Lower leg skin (tissue), 4 donors: Measurements from ENCODE around the gene PEAK1. TPM values are rescaled to one million over a fixed set of nuclear protein-coding genes. Genes with fewer than 3 reads are reported as not detected.

ENCODE experiments used
- DNase-seq, 2 donors: peaks; one replicate each; pipeline ENCODE4 v3.0.0-alpha.2; 2019; ENCODE audit warnings: low spot score in 2 of 2
- H3K4me3 ChIP-seq: fragments of 200-600 bp; sonication (generic); 2 replicates; pipeline ENCODE4 v1.5.1; 2017; ENCODE audit warnings: mild to moderate bottlenecking, low read depth; ENCODE audit not compliant: poor library complexity, severe bottlenecking
- POLR2A ChIP-seq, 2 donors: fragments of 450-650 bp; IDR thresholded peaks; one replicate each; pipeline ENCODE4 v1.6.1; 2016 to 2017; ENCODE audit warnings: antibody characterized with exemption in 2 of 2, mild to moderate bottlenecking in 1 of 2, moderate library complexity in 1 of 2
- WGBS, 2 donors: methylation state at CpG; one replicate each; pipeline ENCODE4 v1.1.5; 2018; 5-methylcytosine and 5-hydroxymethylcytosine counted together
- intact Hi-C: fragments of 100-400 bp; cut with DNase I; formaldehyde crosslinking; loops from one replicate; pipeline ENCODE4 v1.15.0; 2023; ENCODE audit warnings: low total_unique reads
- total RNA-seq, 4 donors: library from RNA; depleted of rRNA; stranded (reverse); fragments of >200 nt; gene quantifications; one replicate each; pipeline ENCODE4 v1.1.0, GENCODE V29; 2016
- TF ChIP-seq, protein P1 (sequence below), 3 donors: fragments of 450-650 bp; IDR thresholded peaks; one replicate each; pipeline ENCODE4 v1.5.1; 2016; ENCODE audit warnings: antibody characterized with exemption in 3 of 3, mild to moderate bottlenecking in 3 of 3, moderate library complexity in 2 of 3

Gene PEAK1
- total RNA-seq, 4 donors from 2014 or later = 23.4 to 38.2 (median 31.0) TPM

DNA sequence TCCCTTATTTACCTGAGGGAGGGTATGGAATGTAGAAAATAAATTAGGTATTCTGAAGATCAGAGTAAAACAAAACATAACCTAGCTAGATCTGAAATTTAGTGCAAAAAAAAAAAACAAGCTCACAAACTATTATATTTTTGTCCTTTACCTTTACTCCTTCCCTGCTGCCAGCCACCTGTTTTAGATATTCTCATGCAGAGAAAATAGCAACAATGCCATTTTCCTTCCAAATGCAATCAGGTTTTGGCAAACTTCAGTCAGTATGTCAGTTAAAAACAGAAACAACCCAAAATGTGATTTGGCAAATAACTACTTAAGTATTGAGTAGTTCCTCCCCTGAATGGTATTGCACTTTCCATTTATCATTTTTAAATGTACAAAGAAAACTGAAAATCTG, 35.8 kb downstream of the PEAK1 start:
- TF ChIP-seq POLR2A (IDR thresholded peaks at IDR 0.05) = no peak
- TF ChIP-seq, protein P1, sequence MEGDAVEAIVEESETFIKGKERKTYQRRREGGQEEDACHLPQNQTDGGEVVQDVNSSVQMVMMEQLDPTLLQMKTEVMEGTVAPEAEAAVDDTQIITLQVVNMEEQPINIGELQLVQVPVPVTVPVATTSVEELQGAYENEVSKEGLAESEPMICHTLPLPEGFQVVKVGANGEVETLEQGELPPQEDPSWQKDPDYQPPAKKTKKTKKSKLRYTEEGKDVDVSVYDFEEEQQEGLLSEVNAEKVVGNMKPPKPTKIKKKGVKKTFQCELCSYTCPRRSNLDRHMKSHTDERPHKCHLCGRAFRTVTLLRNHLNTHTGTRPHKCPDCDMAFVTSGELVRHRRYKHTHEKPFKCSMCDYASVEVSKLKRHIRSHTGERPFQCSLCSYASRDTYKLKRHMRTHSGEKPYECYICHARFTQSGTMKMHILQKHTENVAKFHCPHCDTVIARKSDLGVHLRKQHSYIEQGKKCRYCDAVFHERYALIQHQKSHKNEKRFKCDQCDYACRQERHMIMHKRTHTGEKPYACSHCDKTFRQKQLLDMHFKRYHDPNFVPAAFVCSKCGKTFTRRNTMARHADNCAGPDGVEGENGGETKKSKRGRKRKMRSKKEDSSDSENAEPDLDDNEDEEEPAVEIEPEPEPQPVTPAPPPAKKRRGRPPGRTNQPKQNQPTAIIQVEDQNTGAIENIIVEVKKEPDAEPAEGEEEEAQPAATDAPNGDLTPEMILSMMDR (IDR thresholded peaks at IDR 0.05) = no peak
- intact Hi-C loops = no loop called here
- no peak for DNase-seq
- H3K4me3 ChIP-seq = no peak overlapping the region

DNA sequence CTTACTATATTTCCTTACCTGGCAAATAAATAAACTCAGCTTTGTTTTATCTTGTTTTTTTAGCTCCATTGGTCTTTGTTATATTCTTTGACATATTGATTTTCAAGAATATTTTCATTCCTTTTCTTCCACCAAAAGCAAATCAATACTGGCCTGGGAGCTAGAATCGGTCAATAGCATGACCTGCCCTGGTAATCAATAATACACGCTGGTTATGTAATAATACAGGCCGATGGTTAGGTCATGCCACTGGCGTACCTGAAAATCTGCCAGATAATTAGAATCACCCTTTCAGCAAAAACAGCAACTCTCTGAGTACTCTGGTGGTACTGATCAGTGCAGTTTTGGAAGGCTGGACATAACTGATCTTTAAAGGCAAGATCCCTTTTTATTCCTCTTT, 39.9 kb downstream of the PEAK1 start:
- WGBS, 2 donors = 90 to 93% methylated on average over 4 of the region's 4 CpGs
- no peak overlapping the region for H3K4me3 ChIP-seq
- intact Hi-C loops = no loop called here
- no peak for DNase-seq
- TF ChIP-seq POLR2A (IDR thresholded peaks at IDR 0.05) = no peak
- TF ChIP-seq, protein P1 (IDR thresholded peaks at IDR 0.05) = no peak

DNA sequence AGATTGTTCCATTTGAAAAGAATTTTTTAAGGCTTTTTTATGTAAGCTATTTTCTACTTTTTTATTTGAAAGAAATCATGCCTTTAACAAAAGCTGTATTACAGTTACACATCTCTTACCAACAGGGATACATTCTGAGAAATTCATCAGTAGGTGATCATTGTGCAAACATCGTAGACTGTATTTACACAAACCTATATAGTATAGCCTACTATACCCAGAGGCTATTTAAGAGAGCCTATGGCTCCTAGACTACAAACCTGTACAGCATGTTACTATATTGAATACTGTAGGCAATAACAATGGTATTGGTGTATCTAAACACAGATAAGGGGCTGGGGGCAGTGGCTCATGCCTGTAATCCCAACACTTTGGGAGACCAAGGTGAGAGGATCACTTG, 43.1 kb downstream of the PEAK1 start:
- DNase-seq = no peak
- no peak overlapping the region for H3K4me3 ChIP-seq
- intact Hi-C loops = no loop called here
- TF ChIP-seq, protein P1 (IDR thresholded peaks at IDR 0.05) = no peak
- no peak for TF ChIP-seq POLR2A (IDR thresholded peaks at IDR 0.05)
- WGBS, 2 donors = 97 to 98% methylated on average over 1 of the region's 1 CpG

DNA sequence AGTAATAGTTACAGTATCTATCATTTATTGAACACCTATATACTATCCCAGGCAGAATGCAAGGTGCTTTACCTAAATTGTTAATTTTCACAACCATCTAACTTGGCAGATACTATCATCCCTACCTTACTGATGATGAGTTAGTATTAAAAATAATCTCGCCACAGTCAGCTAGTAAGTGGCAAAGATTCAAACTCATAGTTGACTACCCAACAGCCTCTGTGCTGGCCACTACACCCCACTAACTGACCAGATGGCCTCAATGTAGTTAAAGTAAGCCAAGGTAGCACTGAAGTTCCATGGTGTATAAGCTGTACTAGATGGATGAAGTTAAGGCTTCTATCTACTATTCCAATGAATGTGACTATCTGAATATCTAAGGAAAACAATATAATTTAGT, 44.8 kb downstream of the PEAK1 start:
- 86 to 93% methylated on average over 1 of the region's 1 CpG for WGBS, 2 donors
- intact Hi-C loops = no loop called here
- no peak for TF ChIP-seq POLR2A (IDR thresholded peaks at IDR 0.05)
- TF ChIP-seq, protein P1 (IDR thresholded peaks at IDR 0.05) = no peak
- H3K4me3 ChIP-seq = no peak overlapping the region
- DNase-seq = no peak

DNA sequence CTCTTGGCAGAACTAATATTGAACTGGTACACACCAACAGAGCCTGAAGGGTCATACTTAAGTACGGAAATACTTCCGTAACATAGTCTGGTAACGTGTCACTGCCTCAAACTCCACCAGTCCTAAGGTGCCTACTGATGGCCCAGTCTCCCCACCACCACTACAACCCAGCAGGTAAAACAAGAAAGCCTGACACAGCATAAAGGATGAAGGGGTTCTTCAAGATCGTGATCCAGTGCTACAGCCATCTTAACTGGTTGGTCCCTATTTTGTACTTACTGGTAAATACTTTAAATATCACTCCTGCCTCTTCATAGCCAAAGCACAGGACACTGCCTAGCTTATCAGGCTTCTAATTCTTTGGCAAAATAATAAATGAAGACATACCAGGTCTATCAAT, 46.5 kb downstream of the PEAK1 start:
- no peak for DNase-seq
- H3K4me3 ChIP-seq = no peak overlapping the region
- TF ChIP-seq POLR2A (IDR thresholded peaks at IDR 0.05) = no peak
- TF ChIP-seq, protein P1 (IDR thresholded peaks at IDR 0.05) = no peak
- 86 to 98% methylated on average over 4 of the region's 4 CpGs for WGBS, 2 donors
- intact Hi-C loops = no loop called here

DNA sequence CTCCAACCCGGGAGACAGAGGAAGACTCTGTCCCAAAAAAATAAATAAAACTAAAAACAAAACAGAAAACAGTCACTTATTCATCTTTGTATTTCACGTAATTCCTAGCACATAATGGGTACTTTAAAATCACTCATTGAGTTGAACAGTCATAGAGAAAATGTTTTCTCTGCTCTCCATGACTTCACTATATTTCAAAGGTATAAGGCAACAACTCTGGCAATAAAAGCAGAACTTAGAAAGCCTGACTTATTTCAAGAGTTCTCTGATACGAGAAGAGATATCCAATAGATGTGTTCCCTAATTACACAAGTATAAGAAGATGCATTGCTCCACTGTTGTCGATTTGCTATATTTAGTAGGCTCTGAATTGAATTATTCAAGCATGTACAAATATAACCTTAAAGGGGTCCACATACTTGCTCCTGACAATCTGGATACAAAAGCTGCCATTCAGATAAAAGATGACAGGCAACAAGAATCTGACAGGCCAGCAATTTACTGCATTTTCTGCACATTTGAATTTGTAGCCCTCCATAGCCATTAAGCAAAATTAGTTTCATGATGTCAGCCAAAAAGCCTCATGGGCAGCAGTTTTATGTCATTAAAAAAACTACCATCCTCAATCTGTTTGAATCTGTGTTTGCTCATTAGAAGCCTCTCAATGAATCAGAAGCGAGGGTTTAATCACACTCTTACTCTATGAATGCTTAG, 47.9 kb downstream of the PEAK1 start:
- DNase-seq = no peak
- TF ChIP-seq, protein P1 (IDR thresholded peaks at IDR 0.05) = no peak
- no peak for TF ChIP-seq POLR2A (IDR thresholded peaks at IDR 0.05)
- H3K4me3 ChIP-seq = no peak overlapping the region
- 85 to 87% methylated on average over 5 of the region's 5 CpGs for WGBS, 2 donors
- intact Hi-C loops = no loop called here
